Prostate gland (tissue), 2 donors: ENCODE results near the gene CDH13. TPM values are rescaled to one million over a fixed set of nuclear protein-coding genes. Genes with fewer than 3 reads are reported as not detected.

ENCODE experiments used
- DNase-seq: peaks from one replicate; pipeline ENCODE4 v3.0.0-alpha.2; 2019; ENCODE audit warnings: low spot score
- H3K27ac ChIP-seq, 2 donors: fragments of 200-600 bp; sonication (generic); 2 replicates each; pipeline ENCODE4 v1.5.1; 2017 to 2019
- H3K27me3 ChIP-seq: fragments of 200-600 bp; sonication (generic); replicated peaks from 2 replicates; pipeline ENCODE4 v1.5.1; 2019; ENCODE audit not compliant: insufficient read depth
- H3K36me3 ChIP-seq, 2 donors: fragments of 200-600 bp; sonication (generic); 1 replicate in 1 of 2; 2 replicates in 1 of 2; pipeline versions ENCODE4 v1.5.1 to v1.8.1; 2017 to 2019
- H3K4me1 ChIP-seq: fragments of 200-600 bp; sonication (generic); replicated peaks from 2 replicates; pipeline ENCODE4 v1.5.1; 2019
- H3K4me3 ChIP-seq, 2 donors: fragments of 200-600 bp; sonication (generic); 2 replicates each; pipeline ENCODE4 v1.5.1; 2017 to 2019
- H3K9me3 ChIP-seq: fragments of 200-600 bp; sonication (generic); 2 replicates; pipeline ENCODE4 v1.5.1; 2017
- CTCF ChIP-seq, 4 experiments: fragments of 200-600 bp in 2 of 4; fragments of 450-650 bp in 2 of 4; sonication (generic) in 2 of 4; IDR thresholded peaks; 1 replicate in 3 of 4; 2 replicates in 1 of 4; pipeline ENCODE4 v1.5.1; 2016 to 2019; ENCODE audit warnings: antibody characterized with exemption in 4 of 4, mild to moderate bottlenecking in 2 of 4, moderate library complexity in 2 of 4
- POLR2A ChIP-seq: fragments of 450-650 bp; IDR thresholded peaks from one replicate; pipeline ENCODE4 v1.6.1; 2016; ENCODE audit warnings: antibody characterized with exemption, mild to moderate bottlenecking
- POLR2AphosphoS5 ChIP-seq: sonication (generic); formaldehyde crosslinking; IDR thresholded peaks from one replicate; pipeline ENCODE4 v1.6.1; 2017; ENCODE audit warnings: antibody characterized with exemption
- WGBS: methylation state at CpG from one replicate; pipeline ENCODE4 v1.1.5; 2018; 5-methylcytosine and 5-hydroxymethylcytosine counted together
- intact Hi-C: fragments of 100-400 bp; cut with DNase I; formaldehyde crosslinking; loops from one replicate; pipeline ENCODE4 v1.14.2; 2022
- total RNA-seq, 2 donors: library from RNA; depleted of rRNA; stranded (reverse); fragments of >200 nt; gene quantifications; one replicate each; pipeline ENCODE4 v1.1.0, GENCODE V29; 2016

Gene CDH13
- total RNA-seq, 2 donors from 2014 or later: 20.6 to 23.0 TPM

GRCh38 chr16:82625066-82625968, 1.5 kb upstream of the CDH13 start:
- Histone ChIP-seq H3K27me3 (peaks cover 15% of the 10 kb centered on the region), H3K27ac (no peak overlapping the region), H3K4me3 (no peak overlapping the region), H3K9me3 (no peaks in the 10 kb centered on the region), H3K4me1 (no peaks in the 10 kb centered on the region), H3K36me3 (no peaks in the 10 kb centered on the region)
- TF ChIP-seq POLR2A: no peak
- TF ChIP-seq CTCF (IDR thresholded peaks at IDR 0.05): no peak
- no peak for TF ChIP-seq POLR2AphosphoS5
- DNase-seq: no peak
- WGBS: 92% methylated on average over 8 of the region's 8 CpGs
- intact Hi-C loops: no loop called here

GRCh38 chr16:82628088-82628423, 1.3 kb downstream of the CDH13 start:
- WGBS: 11% methylated on average over 13 of the region's 13 CpGs
- no peaks in the 10 kb centered on the region for H3K9me3 ChIP-seq
- H3K27ac ChIP-seq: no peak overlapping the region
- intact Hi-C loops: no loop called here
- peak overlapping the region; percentile 16 to 29 for H3K4me3 ChIP-seq
- no peaks in the 10 kb centered on the region for H3K36me3 ChIP-seq
- H3K4me1 ChIP-seq: no peaks in the 10 kb centered on the region
- TF ChIP-seq CTCF (IDR thresholded peaks at IDR 0.05): no peak
- TF ChIP-seq POLR2A: no peak
- no peak for TF ChIP-seq POLR2AphosphoS5
- peaks cover 15% of the 10 kb centered on the region for H3K27me3 ChIP-seq
- DNase-seq: peak; percentile 52

GRCh38 chr16:82628711-82629110, 1.9 kb downstream of the CDH13 start:
- Histone ChIP-seq H3K4me3 (no peak overlapping the region), H3K27ac (no peak overlapping the region), H3K9me3 (no peaks in the 10 kb centered on the region), H3K4me1 (no peaks in the 10 kb centered on the region), H3K27me3 (peaks cover 15% of the 10 kb centered on the region), H3K36me3 (no peaks in the 10 kb centered on the region)
- intact Hi-C loops: no loop called here
- TF ChIP-seq CTCF (IDR thresholded peaks at IDR 0.05) (no peak), POLR2A (no peak), POLR2AphosphoS5 (no peak)
- 79% methylated on average over 3 of the region's 3 CpGs for WGBS
- no peak for DNase-seq

- intact Hi-C loops: loop anchor here (10.0 kb wide), 1 partner anchor 365 kb away; no protein-coding TSS in a partner anchor
- no peak overlapping the region for H3K27ac ChIP-seq
- peaks cover 15% of the 10 kb centered on the region for H3K27me3 ChIP-seq
- TF ChIP-seq POLR2AphosphoS5 (no peak), CTCF (IDR thresholded peaks at IDR 0.05) (no peak), POLR2A (no peak)
- DNase-seq: peak; percentile 36
- no peaks in the 10 kb centered on the region for H3K4me1 ChIP-seq
- 25% methylated on average over 8 of the region's 8 CpGs for WGBS
- no peak overlapping the region for H3K4me3 ChIP-seq
- H3K36me3 ChIP-seq: no peaks in the 10 kb centered on the region
- no peaks in the 10 kb centered on the region for H3K9me3 ChIP-seq
Observed at GRCh38 chr16:82629441-82630027, 2.8 kb downstream of the CDH13 start.
